Measurements from ENCODE around the gene C1QTNF6.

Gene C1QTNF6

DNA sequence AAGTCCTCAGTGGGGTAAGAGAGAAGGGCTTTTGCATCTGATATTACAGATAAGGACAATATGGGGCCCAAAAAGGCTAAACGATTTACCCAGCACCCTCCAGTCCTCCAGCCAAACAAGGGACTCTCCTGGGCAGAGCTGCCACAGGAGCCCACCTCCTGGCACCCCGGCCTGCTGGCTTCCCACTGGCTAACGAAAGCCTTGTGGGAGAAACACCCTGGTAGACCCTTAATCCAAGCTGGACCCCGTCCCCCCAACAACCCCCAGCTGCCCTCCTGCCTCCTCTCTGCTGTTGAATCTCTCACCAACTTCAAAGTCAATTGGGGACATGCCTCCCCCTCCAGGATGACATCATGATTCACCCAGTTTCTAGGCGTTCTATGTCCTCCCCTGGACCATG, 10.8 kb downstream of the C1QTNF6 start:
- no peak for DNase-seq (ENCODE audit: low read depth)
- TF ChIP-seq, protein P1, sequence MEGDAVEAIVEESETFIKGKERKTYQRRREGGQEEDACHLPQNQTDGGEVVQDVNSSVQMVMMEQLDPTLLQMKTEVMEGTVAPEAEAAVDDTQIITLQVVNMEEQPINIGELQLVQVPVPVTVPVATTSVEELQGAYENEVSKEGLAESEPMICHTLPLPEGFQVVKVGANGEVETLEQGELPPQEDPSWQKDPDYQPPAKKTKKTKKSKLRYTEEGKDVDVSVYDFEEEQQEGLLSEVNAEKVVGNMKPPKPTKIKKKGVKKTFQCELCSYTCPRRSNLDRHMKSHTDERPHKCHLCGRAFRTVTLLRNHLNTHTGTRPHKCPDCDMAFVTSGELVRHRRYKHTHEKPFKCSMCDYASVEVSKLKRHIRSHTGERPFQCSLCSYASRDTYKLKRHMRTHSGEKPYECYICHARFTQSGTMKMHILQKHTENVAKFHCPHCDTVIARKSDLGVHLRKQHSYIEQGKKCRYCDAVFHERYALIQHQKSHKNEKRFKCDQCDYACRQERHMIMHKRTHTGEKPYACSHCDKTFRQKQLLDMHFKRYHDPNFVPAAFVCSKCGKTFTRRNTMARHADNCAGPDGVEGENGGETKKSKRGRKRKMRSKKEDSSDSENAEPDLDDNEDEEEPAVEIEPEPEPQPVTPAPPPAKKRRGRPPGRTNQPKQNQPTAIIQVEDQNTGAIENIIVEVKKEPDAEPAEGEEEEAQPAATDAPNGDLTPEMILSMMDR (conservative IDR thresholded peaks at IDR 0.05; ENCODE audit: low read depth, low read length), result no peak
- no peak overlapping the region for H3K4me3 ChIP-seq (ENCODE audit: low read length)

DNA sequence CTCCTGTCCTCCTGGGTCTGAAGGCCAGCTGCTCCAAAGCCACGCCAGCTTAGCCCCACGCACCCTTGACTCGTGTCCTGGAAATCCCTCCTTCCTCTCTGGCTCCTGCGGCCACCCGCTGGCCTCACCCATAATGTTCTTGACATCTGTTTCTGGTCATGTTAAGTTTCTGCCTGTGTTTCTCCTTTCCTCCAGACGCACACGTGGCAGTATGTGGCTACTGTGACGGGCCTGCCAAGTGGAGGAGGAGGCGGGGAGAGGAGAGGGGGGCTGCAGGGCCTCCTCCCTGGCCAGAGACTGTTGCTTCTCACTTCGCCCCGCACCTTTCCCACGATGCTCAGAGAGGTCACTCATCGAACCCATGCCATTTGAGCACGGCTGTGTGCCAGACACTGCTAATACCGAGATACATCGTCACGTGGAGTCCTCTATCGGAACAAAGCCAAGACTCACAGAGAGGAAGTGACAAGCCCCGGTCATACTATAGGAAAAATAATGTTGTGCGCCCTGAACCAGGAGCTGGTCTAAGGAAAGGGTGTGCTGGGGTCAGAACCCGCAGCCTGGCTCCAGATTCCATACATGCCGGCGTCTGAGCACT, 11.5 kb downstream of the C1QTNF6 start:
- H3K4me3 ChIP-seq (ENCODE audit: low read length), result no peak overlapping the region
- peak; percentile 93 for DNase-seq (ENCODE audit: low read depth)
- TF ChIP-seq, protein P1 (conservative IDR thresholded peaks at IDR 0.05; ENCODE audit: low read depth, low read length), result peak; percentile 2

DNA sequence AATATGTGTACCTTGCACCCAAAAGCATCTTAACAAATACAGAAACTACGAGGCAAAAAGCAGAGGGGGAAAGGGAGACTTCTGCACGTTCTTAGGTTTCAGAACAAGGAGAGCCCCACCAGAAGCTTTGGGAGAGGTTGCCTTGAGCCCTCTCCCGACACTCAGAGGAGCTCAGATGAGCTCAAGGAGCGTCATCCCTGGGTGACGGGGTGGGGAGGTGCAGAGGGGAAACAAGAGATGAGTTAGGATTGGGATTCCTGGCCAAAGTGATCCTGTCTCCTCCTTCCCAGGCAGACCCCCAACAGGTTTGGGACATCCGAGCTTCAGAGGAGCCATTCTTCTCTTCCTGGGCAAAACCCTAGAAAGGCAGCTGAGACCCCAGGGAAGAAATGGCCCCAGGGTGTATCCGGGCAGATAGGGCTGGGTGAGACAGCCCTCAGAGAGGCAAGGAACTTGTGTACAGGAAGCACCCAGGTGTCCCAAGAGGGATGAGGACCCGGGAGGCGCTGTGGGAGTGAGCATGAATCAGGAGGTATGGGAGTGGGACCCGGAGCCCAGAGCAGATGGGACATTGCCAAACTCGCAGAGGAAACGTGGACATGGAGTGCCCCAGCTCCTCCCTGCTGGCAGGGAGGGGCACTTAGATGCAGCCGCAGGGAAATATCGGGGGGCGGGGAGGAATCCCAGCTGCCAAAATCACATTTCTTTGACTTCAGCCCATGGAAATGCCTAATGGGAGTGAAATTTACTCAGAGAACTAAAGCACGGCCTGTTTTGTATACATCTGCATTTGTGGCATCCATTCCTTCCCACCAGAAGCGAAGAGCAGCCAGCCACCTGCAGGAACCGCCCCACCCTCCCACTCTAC, 12.4 kb downstream of the C1QTNF6 start:
- no peak overlapping the region for H3K4me3 ChIP-seq (ENCODE audit: low read length)
- TF ChIP-seq, protein P1 (conservative IDR thresholded peaks at IDR 0.05; ENCODE audit: low read depth, low read length), result no peak
- DNase-seq (ENCODE audit: low read depth), result no peak

DNA sequence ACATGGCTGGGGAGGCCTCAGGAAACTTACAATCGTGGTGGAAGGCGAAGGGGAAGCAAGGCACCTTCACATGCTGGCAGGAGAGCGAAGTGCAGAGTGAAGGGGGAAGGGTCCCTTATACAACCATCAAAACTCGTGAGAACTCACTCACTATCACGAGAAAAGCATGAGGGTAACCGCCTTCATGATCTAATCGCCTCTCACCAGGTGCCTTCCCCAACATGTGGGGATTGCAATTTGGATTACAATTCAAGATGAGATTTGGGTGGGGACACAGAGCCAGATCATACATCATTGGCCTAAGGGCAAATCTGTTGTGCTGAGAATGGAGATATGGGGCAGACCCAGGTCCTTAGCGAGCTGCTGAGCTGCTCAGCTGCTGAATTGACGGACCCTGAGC, 13.1 kb downstream of the C1QTNF6 start:
- no peak for DNase-seq (ENCODE audit: low read depth)
- H3K4me3 ChIP-seq (ENCODE audit: low read length), result no peak overlapping the region
- TF ChIP-seq, protein P1 (conservative IDR thresholded peaks at IDR 0.05; ENCODE audit: low read depth, low read length), result no peak

DNA sequence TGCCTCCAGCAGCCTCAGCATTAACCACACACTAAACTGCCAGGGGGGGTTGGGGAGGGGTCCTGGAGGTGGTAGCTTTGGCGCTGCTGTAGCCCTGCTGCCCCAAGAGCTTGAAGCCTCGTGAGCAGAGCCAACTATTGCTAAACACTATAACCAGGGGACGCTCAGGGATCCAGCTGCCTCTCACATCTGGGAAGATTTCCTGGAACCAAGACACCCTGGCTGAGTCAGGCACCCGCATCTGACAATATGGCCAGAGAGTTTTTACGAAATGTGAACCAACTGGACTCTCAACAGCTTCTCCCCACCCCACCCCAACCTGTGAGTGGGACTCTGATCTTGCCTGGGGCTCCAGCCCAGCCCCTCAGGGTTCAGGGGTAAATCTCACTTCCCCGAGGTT, 14.3 kb downstream of the C1QTNF6 start:
- no peak overlapping the region for H3K4me3 ChIP-seq (ENCODE audit: low read length)
- no peak for DNase-seq (ENCODE audit: low read depth)
- TF ChIP-seq, protein P1 (conservative IDR thresholded peaks at IDR 0.05; ENCODE audit: low read depth, low read length), result no peak

DNA sequence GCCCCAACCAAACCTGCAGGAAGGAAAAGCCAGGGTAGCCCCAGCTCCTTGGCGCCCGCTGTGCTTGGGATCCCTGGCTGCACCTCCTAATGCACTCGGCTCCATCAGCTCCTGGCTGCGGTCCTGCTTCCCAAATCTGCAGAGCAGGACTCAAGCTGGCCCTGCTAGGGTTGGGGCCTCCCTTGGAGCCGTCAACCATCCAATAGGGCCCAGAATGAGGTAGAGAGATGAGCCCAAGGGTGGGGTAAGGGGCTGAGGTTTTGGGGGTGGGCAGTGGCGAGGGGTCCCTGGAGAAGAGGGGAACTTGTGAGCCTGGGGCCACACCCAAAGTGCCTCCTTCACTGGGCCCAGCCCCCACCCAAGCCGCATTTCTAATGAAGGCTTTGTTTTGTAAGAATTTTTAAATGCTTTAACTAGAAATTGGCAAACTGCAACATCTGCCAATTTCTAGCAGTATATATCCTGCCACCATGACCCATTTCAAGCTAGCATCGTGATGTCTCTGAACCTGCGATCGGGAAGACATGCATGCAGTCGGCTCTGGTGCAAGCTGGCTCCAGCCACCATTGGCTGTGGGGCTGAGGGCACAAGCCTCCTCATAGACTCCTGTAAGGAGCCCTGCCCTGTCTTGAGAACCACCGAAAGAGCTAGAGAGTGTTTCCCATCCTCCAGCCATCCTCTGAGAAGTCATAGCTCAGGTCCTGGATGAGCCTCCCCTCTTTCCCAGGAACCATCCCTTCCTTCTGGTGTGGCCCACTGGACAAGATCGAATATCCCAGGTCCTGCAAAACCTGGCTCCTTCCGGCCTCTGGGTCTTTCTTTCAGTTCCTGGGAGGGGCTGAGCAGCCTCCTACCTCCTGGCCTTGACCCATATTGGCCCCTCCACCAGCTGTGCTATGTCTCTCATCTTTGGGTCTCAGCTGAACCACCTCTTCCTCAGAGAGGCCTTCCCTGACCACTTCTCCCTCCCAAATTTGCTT, 15.5 kb downstream of the C1QTNF6 start:
- TF ChIP-seq, protein P1 (conservative IDR thresholded peaks at IDR 0.05; ENCODE audit: low read depth, low read length), result no peak
- DNase-seq (ENCODE audit: low read depth), result no peak
- no peak overlapping the region for H3K4me3 ChIP-seq (ENCODE audit: low read length)

Measured in retinal pigment epithelial cell (primary cell).